ENCODE data around the gene C2CD2L.

The C2CD2L gene

GRCh38 chr11:119110439-119110838 is 3.3 kb downstream of the C2CD2L start:
- Histone ChIP-seq H3K36me3 (ENCODE audit: control insufficient read depth in 1 of 2, insufficient read depth in 2 of 2, low read depth in 1 of 2, low read length in 2 of 2) (peaks cover 42 to 45% of the 10 kb centered on the region in 2 experiments), H3K14ac (ENCODE audit: low read length in 2 of 2) (no peak overlapping the region), H3K79me1 (replicated peaks; ENCODE audit: low read length, poor library complexity, severe bottlenecking) (peaks cover 28% of the 10 kb centered on the region), H3K4me2 (ENCODE audit: low read length, poor library complexity, severe bottlenecking) (no peak overlapping the region), H3K23ac (ENCODE audit: low read length in 2 of 2) (no peak overlapping the region), H3K4me3 (ENCODE audit: insufficient read depth in 1 of 2, low read depth in 1 of 2, low read length in 2 of 2) (no peak overlapping the region), H4K91ac (ENCODE audit: low read length) (no peak overlapping the region), H2BK15ac (ENCODE audit: low read depth, poor library complexity, severe bottlenecking) (no peak overlapping the region), H3K4me1 (ENCODE audit: control insufficient read depth, insufficient read depth, low read depth, low read length) (peaks cover 18% of the 10 kb centered on the region), H2AFZ (ENCODE audit: low read depth, low read length) (no peak overlapping the region), H3K4ac (ENCODE audit: low read depth in 1 of 2, low read length in 2 of 2) (no peak overlapping the region), H2BK12ac (ENCODE audit: low read length in 2 of 2) (no peak overlapping the region), H3K9me3 (ENCODE audit: control insufficient read depth, low read length) (no peaks in the 10 kb centered on the region), H3K18ac (ENCODE audit: low read depth in 1 of 2, low read length in 2 of 2) (no peak overlapping the region), H4K8ac (ENCODE audit: low read length) (no peak overlapping the region), H3K27ac (ENCODE audit: low read length, poor library complexity, severe bottlenecking) (no peak overlapping the region), H2AK5ac (ENCODE audit: low read length, severe bottlenecking) (no peak overlapping the region), H3K9ac (ENCODE audit: low read length) (no peak overlapping the region), H2BK120ac (ENCODE audit: low read depth, low read length) (no peak overlapping the region), H3K27me3 (ENCODE audit: control insufficient read depth in 1 of 2, insufficient read depth in 1 of 2, low read length in 2 of 2) (no peaks in the 10 kb centered on the region), H2BK5ac (ENCODE audit: low read depth, low read length, poor library complexity, severe bottlenecking) (no peak overlapping the region)
- 95% methylated on average over 4 of the region's 10 CpGs for WGBS
- DNase-seq, result no peak

- Histone ChIP-seq H3K36me3 (ENCODE audit: control insufficient read depth in 1 of 2, insufficient read depth in 2 of 2, low read depth in 1 of 2, low read length in 2 of 2) (peaks cover 49 to 53% of the 10 kb centered on the region in 2 experiments), H4K8ac (ENCODE audit: low read length) (no peak overlapping the region), H3K9me3 (ENCODE audit: control insufficient read depth, low read length) (no peaks in the 10 kb centered on the region), H2BK5ac (ENCODE audit: low read depth, low read length, poor library complexity, severe bottlenecking) (no peak overlapping the region), H3K14ac (ENCODE audit: low read length in 2 of 2) (no peak overlapping the region), H2AK5ac (ENCODE audit: low read length, severe bottlenecking) (no peak overlapping the region), H3K27ac (ENCODE audit: low read length, poor library complexity, severe bottlenecking) (no peak overlapping the region), H2BK120ac (ENCODE audit: low read depth, low read length) (no peak overlapping the region), H3K18ac (ENCODE audit: low read depth in 1 of 2, low read length in 2 of 2) (no peak overlapping the region), H2AFZ (ENCODE audit: low read depth, low read length) (no peak overlapping the region), H2BK15ac (ENCODE audit: low read depth, poor library complexity, severe bottlenecking) (no peak overlapping the region), H4K91ac (ENCODE audit: low read length) (no peak overlapping the region), H3K4ac (ENCODE audit: low read depth in 1 of 2, low read length in 2 of 2) (no peak overlapping the region), H3K79me1 (replicated peaks; ENCODE audit: low read length, poor library complexity, severe bottlenecking) (peaks cover 28% of the 10 kb centered on the region), H2BK12ac (ENCODE audit: low read length in 2 of 2) (no peak overlapping the region), H3K4me3 (ENCODE audit: insufficient read depth in 1 of 2, low read depth in 1 of 2, low read length in 2 of 2) (no peak overlapping the region), H3K9ac (ENCODE audit: low read length) (no peak overlapping the region), H3K4me1 (ENCODE audit: control insufficient read depth, insufficient read depth, low read depth, low read length) (peaks cover 18% of the 10 kb centered on the region), H3K4me2 (ENCODE audit: low read length, poor library complexity, severe bottlenecking) (no peak overlapping the region), H3K27me3 (ENCODE audit: control insufficient read depth in 1 of 2, insufficient read depth in 1 of 2, low read length in 2 of 2) (no peaks in the 10 kb centered on the region), H3K23ac (ENCODE audit: low read length in 2 of 2) (no peak overlapping the region)
- no peak for DNase-seq
- 95% methylated on average over 11 of the region's 11 CpGs for WGBS
These were observed 4.3 kb downstream of the C2CD2L start for GRCh38 chr11:119111361-119111925.

GRCh38 chr11:119112314-119113020 is 5.3 kb downstream of the C2CD2L start:
- Histone ChIP-seq H2BK120ac (ENCODE audit: low read depth, low read length) (no peak overlapping the region), H4K8ac (ENCODE audit: low read length) (no peak overlapping the region), H2BK5ac (ENCODE audit: low read depth, low read length, poor library complexity, severe bottlenecking) (no peak overlapping the region), H3K27ac (ENCODE audit: low read length, poor library complexity, severe bottlenecking) (no peak overlapping the region), H2BK15ac (ENCODE audit: low read depth, poor library complexity, severe bottlenecking) (no peak overlapping the region), H3K79me1 (replicated peaks; ENCODE audit: low read length, poor library complexity, severe bottlenecking) (peaks cover 24% of the 10 kb centered on the region), H3K18ac (ENCODE audit: low read depth in 1 of 2, low read length in 2 of 2) (no peak overlapping the region), H3K36me3 (ENCODE audit: control insufficient read depth in 1 of 2, insufficient read depth in 2 of 2, low read depth in 1 of 2, low read length in 2 of 2) (peaks cover 56 to 62% of the 10 kb centered on the region in 2 experiments), H2BK12ac (ENCODE audit: low read length in 2 of 2) (no peak overlapping the region), H3K9ac (ENCODE audit: low read length) (no peak overlapping the region), H3K23ac (ENCODE audit: low read length in 2 of 2) (no peak overlapping the region), H4K91ac (ENCODE audit: low read length) (no peak overlapping the region), H3K14ac (ENCODE audit: low read length in 2 of 2) (no peak overlapping the region), H3K4ac (ENCODE audit: low read depth in 1 of 2, low read length in 2 of 2) (no peak overlapping the region), H3K4me3 (ENCODE audit: insufficient read depth in 1 of 2, low read depth in 1 of 2, low read length in 2 of 2) (no peak overlapping the region), H3K9me3 (ENCODE audit: control insufficient read depth, low read length) (no peaks in the 10 kb centered on the region), H3K27me3 (ENCODE audit: control insufficient read depth in 1 of 2, insufficient read depth in 1 of 2, low read length in 2 of 2) (no peaks in the 10 kb centered on the region), H2AK5ac (ENCODE audit: low read length, severe bottlenecking) (no peak overlapping the region), H2AFZ (ENCODE audit: low read depth, low read length) (no peak overlapping the region), H3K4me1 (ENCODE audit: control insufficient read depth, insufficient read depth, low read depth, low read length) (peaks cover 13% of the 10 kb centered on the region), H3K4me2 (ENCODE audit: low read length, poor library complexity, severe bottlenecking) (no peak overlapping the region)
- WGBS, result 96% methylated on average over 12 of the region's 12 CpGs
- no peak for DNase-seq

GRCh38 chr11:119113716-119114115 is 6.6 kb downstream of the C2CD2L start:
- Histone ChIP-seq H3K18ac (ENCODE audit: low read depth in 1 of 2, low read length in 2 of 2) (no peak overlapping the region), H4K8ac (ENCODE audit: low read length) (no peak overlapping the region), H4K91ac (ENCODE audit: low read length) (no peak overlapping the region), H2BK12ac (ENCODE audit: low read length in 2 of 2) (no peak overlapping the region), H3K27me3 (ENCODE audit: control insufficient read depth in 1 of 2, insufficient read depth in 1 of 2, low read length in 2 of 2) (no peaks in the 10 kb centered on the region), H2BK5ac (ENCODE audit: low read depth, low read length, poor library complexity, severe bottlenecking) (no peak overlapping the region), H3K9me3 (ENCODE audit: control insufficient read depth, low read length) (no peaks in the 10 kb centered on the region), H2AFZ (ENCODE audit: low read depth, low read length) (no peak overlapping the region), H3K4me3 (ENCODE audit: insufficient read depth in 1 of 2, low read depth in 1 of 2, low read length in 2 of 2) (no peak overlapping the region), H2AK5ac (ENCODE audit: low read length, severe bottlenecking) (no peak overlapping the region), H2BK120ac (ENCODE audit: low read depth, low read length) (no peak overlapping the region), H3K27ac (ENCODE audit: low read length, poor library complexity, severe bottlenecking) (no peak overlapping the region), H3K79me1 (replicated peaks; ENCODE audit: low read length, poor library complexity, severe bottlenecking) (peaks cover 14% of the 10 kb centered on the region), H3K4me1 (ENCODE audit: control insufficient read depth, insufficient read depth, low read depth, low read length) (peaks cover 3% of the 10 kb centered on the region), H3K4ac (ENCODE audit: low read depth in 1 of 2, low read length in 2 of 2) (no peak overlapping the region), H3K4me2 (ENCODE audit: low read length, poor library complexity, severe bottlenecking) (no peak overlapping the region), H3K9ac (ENCODE audit: low read length) (no peak overlapping the region), H3K14ac (ENCODE audit: low read length in 2 of 2) (no peak overlapping the region), H3K36me3 (ENCODE audit: control insufficient read depth in 1 of 2, insufficient read depth in 2 of 2, low read depth in 1 of 2, low read length in 2 of 2) (peaks cover 56 to 66% of the 10 kb centered on the region in 2 experiments), H3K23ac (ENCODE audit: low read length in 2 of 2) (no peak overlapping the region), H2BK15ac (ENCODE audit: low read depth, poor library complexity, severe bottlenecking) (no peak overlapping the region)
- WGBS, result 99% methylated on average over 9 of the region's 9 CpGs
- no peak for DNase-seq
